Keratinocyte (primary cell): ENCODE results near the gene IFNGR1.

ENCODE experiments used
- CTCF ChIP-seq, 3 experiments: IDR thresholded peaks in 1 of 3; conservative IDR thresholded peaks in 1 of 3; optimal IDR thresholded peaks in 1 of 3; 2 replicates in 2 of 3; 3 replicates in 1 of 3; pipeline versions ENCODE3 to v1.5.1; 2011; ENCODE audit warnings: low read length in 3 of 3, mild to moderate bottlenecking in 3 of 3, moderate library complexity in 2 of 3, control low read depth in 1 of 3, inconsistent platforms in 1 of 3; ENCODE audit not compliant: insufficient read depth in 2 of 3; ENCODE audit errors: extremely low read depth in 1 of 3
- EZH2 ChIP-seq: IDR thresholded peaks from one replicate; pipeline ENCODE4 v1.6.1; 2012; ENCODE audit warnings: inconsistent platforms, mild to moderate bottlenecking, low read length, moderate library complexity

GRCh38 chr6:137213813-137214212 is 5.4 kb downstream of the IFNGR1 start:
- TF ChIP-seq CTCF (optimal IDR thresholded peaks at IDR 0.05 in 1 of 3, IDR thresholded peaks at IDR 0.05 in 1 of 3, conservative IDR thresholded peaks at IDR 0.05 in 1 of 3; ENCODE audit: extremely low read depth in 1 of 3, insufficient read depth in 2 of 3, low read length in 3 of 3) (no peak), EZH2 (no peak)
